AG04449 (cell line): ENCODE data around the gene PDE1A.

Source experiments
- CTCF ChIA-PET: fragments of 350-600 bp; formaldehyde crosslinking; extraction: SDS; loops from one replicate; lab custom pipeline; 2021; ENCODE audit warnings: antibody characterized with exemption; lab: Yijun Ruan, JAX
- POLR2A ChIA-PET: fragments of 400-600, 350-600 bp; formaldehyde crosslinking; extraction: SDS; loops from one replicate; lab custom pipeline; 2020; ENCODE audit warnings: antibody characterized with exemption, inconsistent platforms; lab: Yijun Ruan, JAX
- DNase-seq: peaks from one replicate; pipeline ENCODE4 v3.0.0-alpha.2; 2010; ENCODE audit warnings: low read depth, low spot score
- H3K4me3 ChIP-seq: 2 replicates; pipeline ENCODE4 v1.5.1; 2011; ENCODE audit warnings: low read depth, mild to moderate bottlenecking, control low read depth, low read length
- CTCF ChIP-seq: IDR thresholded peaks from one replicate; pipeline ENCODE4 v1.5.1; 2011; ENCODE audit warnings: mild to moderate bottlenecking, moderate library complexity, low read length, control low read depth, inconsistent platforms; ENCODE audit not compliant: insufficient read depth; ENCODE audit errors: missing control alignments

The PDE1A gene

GRCh38 chr2:182133195-182133891 is 293.5 kb downstream of the PDE1A start:
- ChIA-PET POLR2A (no interaction called here), CTCF (interaction anchor here (1.0 to 1.7 kb wide), 6 partner anchors 54 to 560 kb away, joined by 3 to 9 read pairs (median 4); no protein-coding TSS in a partner anchor)
- TF ChIP-seq CTCF = no peak
- H3K4me3 ChIP-seq = no peak overlapping the region
- DNase-seq = no peak

- ChIA-PET POLR2A (no interaction called here), CTCF (interaction anchor here (1.0 to 1.7 kb wide), 5 partner anchors 54 to 559 kb away, joined by 4 to 9 read pairs (median 4); no protein-coding TSS in a partner anchor)
- DNase-seq = no peak
- no peak overlapping the region for H3K4me3 ChIP-seq
- peak; percentile 20 for TF ChIP-seq CTCF
Measured at GRCh38 chr2:182132605-182133004, 294.2 kb downstream of the PDE1A start.

GRCh38 chr2:182128821-182129707 is 297.8 kb downstream of the PDE1A start:
- ChIA-PET POLR2A (no interaction called here), CTCF (no interaction called here)
- TF ChIP-seq CTCF = no peak
- no peak overlapping the region for H3K4me3 ChIP-seq
- DNase-seq = no peak

- no peak overlapping the region for H3K4me3 ChIP-seq
- ChIA-PET CTCF (no interaction called here), POLR2A (no interaction called here)
- TF ChIP-seq CTCF = no peak
- no peak for DNase-seq
Measured at GRCh38 chr2:182117196-182117595, 309.6 kb downstream of the PDE1A start.

- H3K4me3 ChIP-seq = no peak overlapping the region
- no peak for DNase-seq
- ChIA-PET POLR2A (no interaction called here), CTCF (no interaction called here)
- no peak for TF ChIP-seq CTCF
Measured at GRCh38 chr2:182116774-182117173, 310.1 kb downstream of the PDE1A start.

GRCh38 chr2:182115258-182115657 is 311.6 kb downstream of the PDE1A start:
- H3K4me3 ChIP-seq = no peak overlapping the region
- ChIA-PET CTCF (no interaction called here), POLR2A (no interaction called here)
- no peak for TF ChIP-seq CTCF
- no peak for DNase-seq
